Common myeloid progenitor, CD34-positive (primary cell): ENCODE measurements around the gene CELA2A.
"Not testable (repeated sequence)": the region's sequence is repeated elsewhere in the genome, so short reads cannot be mapped to it uniquely, and the experiment has no call there.

Experiments
- CTCF ChIA-PET: fragments of 350-600 bp; sonication (Branson Sonifier 250); formaldehyde crosslinking; loops from one replicate; lab custom pipeline; 2021; ENCODE audit warnings: antibody characterized with exemption; lab: Charles Lee
- POLR2A ChIA-PET: fragments of 350-600 bp; sonication (Branson Sonifier 250); formaldehyde crosslinking; loops from one replicate; lab custom pipeline; 2021; ENCODE audit warnings: antibody characterized with exemption; lab: Charles Lee
- DNase-seq, 3 donors: peaks; one replicate each; pipeline versions ENCODE4 v3.0.0 to v3.0.0-alpha.2; 2013
- H3K27ac ChIP-seq, 2 experiments: 1 replicate in 1 of 2; 2 replicates in 1 of 2; pipeline ENCODE4 v1.7.0; 2013; ENCODE audit warnings: inconsistent platforms in 2 of 2, low read length in 2 of 2, mild to moderate bottlenecking in 2 of 2, low read depth in 1 of 2, moderate library complexity in 1 of 2; ENCODE audit not compliant: severe bottlenecking in 2 of 2, insufficient read depth in 1 of 2, poor library complexity in 1 of 2
- H3K27me3 ChIP-seq, 5 experiments: replicated peaks in 2 of 5; 1 replicate in 3 of 5; 2 replicates in 2 of 5; pipeline versions ENCODE4 v1.6.1 to v1.7.0; 2013; ENCODE audit warnings: low read length in 4 of 5, mild to moderate bottlenecking in 2 of 5, moderate library complexity in 2 of 5, inconsistent platforms in 1 of 5; ENCODE audit not compliant: insufficient read depth in 5 of 5, control insufficient read depth in 4 of 5
- H3K36me3 ChIP-seq, 4 experiments: 1 replicate in 2 of 4; 2 replicates in 2 of 4; pipeline versions ENCODE4 v1.6.1 to v1.7.0; 2013; ENCODE audit warnings: low read length in 3 of 4, control low read depth in 1 of 4, mild to moderate bottlenecking in 1 of 4; ENCODE audit not compliant: control insufficient read depth in 4 of 4, insufficient read depth in 4 of 4
- H3K4me1 ChIP-seq, 4 experiments: 1 replicate in 3 of 4; 2 replicates in 1 of 4; pipeline versions ENCODE4 v1.6.1 to v1.7.1; 2013; ENCODE audit warnings: low read length in 3 of 4, mild to moderate bottlenecking in 3 of 4, control low read depth in 1 of 4, inconsistent platforms in 1 of 4, moderate library complexity in 1 of 4; ENCODE audit not compliant: control insufficient read depth in 4 of 4, insufficient read depth in 4 of 4; ENCODE audit errors: control extremely low read depth in 1 of 4
- H3K4me3 ChIP-seq, 7 experiments: 1 replicate in 4 of 7; 2 replicates in 3 of 7; pipeline versions ENCODE4 v1.5.1 to v1.7.0; 2013; ENCODE audit warnings: mild to moderate bottlenecking in 7 of 7, low read length in 6 of 7, moderate library complexity in 6 of 7, inconsistent platforms in 2 of 7, low read depth in 2 of 7, control low read depth in 1 of 7; ENCODE audit not compliant: insufficient read depth in 4 of 7, control insufficient read depth in 1 of 7; ENCODE audit errors: extremely low read depth in 1 of 7
- H3K9me3 ChIP-seq, 5 experiments: 1 replicate in 4 of 5; 2 replicates in 1 of 5; pipeline versions ENCODE4 v1.6.1 to v1.7.1; 2013; ENCODE audit warnings: low read length in 4 of 5, mild to moderate bottlenecking in 2 of 5, inconsistent platforms in 1 of 5, low read depth in 1 of 5, moderate library complexity in 1 of 5; ENCODE audit not compliant: control insufficient read depth in 4 of 5, insufficient read depth in 2 of 5; ENCODE audit errors: control extremely low read depth in 1 of 5
- WGBS: methylation state at CpG from one replicate; pipeline ENCODE4 v1.1.5; 2013; ENCODE audit not compliant: insufficient coverage; 5-methylcytosine and 5-hydroxymethylcytosine counted together

CELA2A gene

GRCh38 chr1:15513919-15514318 is 57.4 kb downstream of the CELA2A start:
- ChIA-PET POLR2A (interaction anchor here (0.6 to 0.7 kb wide), 2 partner anchors 14 to 172 kb away, joined by 3 read pairs; no protein-coding TSS in a partner anchor), CTCF (no interaction called here)
- Histone ChIP-seq H3K36me3 (peaks cover 3 to 16% (median 4%) of the 10 kb centered on the region in 4 experiments), H3K4me1 (peaks cover 3 to 13% (median 8%) of the 10 kb centered on the region in 4 experiments), H3K27me3 (no peaks in the 10 kb centered on the region), H3K9me3 (no peaks in the 10 kb centered on the region), H3K27ac (no peak overlapping the region), H3K4me3 (no peak overlapping the region)
- DNase-seq = no peak
- WGBS = 100% methylated on average over 2 of the region's 3 CpGs

DNA sequence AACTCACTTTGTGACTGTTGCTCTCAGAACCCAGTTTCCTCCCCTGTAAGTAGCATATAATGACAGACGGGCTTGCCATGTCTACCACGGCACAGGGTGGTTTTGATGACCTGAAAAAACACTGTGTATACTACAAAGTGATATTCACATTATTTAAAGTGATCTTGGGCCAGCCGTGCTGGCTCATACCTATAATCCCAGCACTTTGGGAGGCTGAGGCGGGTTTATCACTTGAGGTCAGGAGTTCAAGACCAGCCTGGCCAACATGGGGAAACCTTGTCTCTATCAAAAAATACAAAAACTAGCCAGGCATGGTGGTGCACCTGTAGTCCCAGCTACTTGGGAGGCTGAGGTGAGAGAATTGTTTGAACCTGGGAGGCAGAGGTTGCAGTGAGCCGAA is 58.0 kb downstream of the CELA2A start:
- not testable (repeated sequence) for H3K9me3 ChIP-seq, H3K27ac ChIP-seq, DNase-seq, H3K27me3 ChIP-seq, H3K4me3 ChIP-seq
- ChIA-PET CTCF (interaction anchor here (2.0 kb wide), 1 partner anchor 15 kb away, joined by 5 read pairs; no protein-coding TSS in a partner anchor), POLR2A (interaction anchor here (0.6 to 0.7 kb wide), 2 partner anchors 14 to 1841 kb away, joined by 4 read pairs; no protein-coding TSS in a partner anchor)
- WGBS = 100% methylated on average over 1 of the region's 5 CpGs
- Histone ChIP-seq H3K4me1 (peaks cover 3 to 11% (median 8%) of the 10 kb centered on the region in 4 experiments), H3K36me3 (peaks cover 3 to 16% (median 4%) of the 10 kb centered on the region in 4 experiments)

GRCh38 chr1:15515022-15515663 is 58.6 kb downstream of the CELA2A start:
- Histone ChIP-seq H3K27ac (peak overlapping the region in 1 of 2 experiments; percentile 47), H3K4me3 (peak overlapping the region in 1 of 7 experiments; percentile 23), H3K9me3 (no peaks in the 10 kb centered on the region), H3K36me3 (peaks cover 3 to 16% (median 4%) of the 10 kb centered on the region in 4 experiments), H3K27me3 (no peaks in the 10 kb centered on the region), H3K4me1 (peaks cover 3 to 11% (median 8%) of the 10 kb centered on the region in 4 experiments)
- peak in 2 of 3 donors; percentile 59 to 69 for DNase-seq
- POLR2A ChIA-PET = interaction anchor here (0.6 to 0.7 kb wide), 2 partner anchors 14 to 1841 kb away, joined by 4 read pairs; no protein-coding TSS in a partner anchor
- CTCF ChIA-PET = interaction anchor here (2.0 kb wide), 1 partner anchor 16 kb away, joined by 5 read pairs; no protein-coding TSS in a partner anchor
- no CpG with 5 or more reads among the region's 2 CpGs for WGBS

DNA sequence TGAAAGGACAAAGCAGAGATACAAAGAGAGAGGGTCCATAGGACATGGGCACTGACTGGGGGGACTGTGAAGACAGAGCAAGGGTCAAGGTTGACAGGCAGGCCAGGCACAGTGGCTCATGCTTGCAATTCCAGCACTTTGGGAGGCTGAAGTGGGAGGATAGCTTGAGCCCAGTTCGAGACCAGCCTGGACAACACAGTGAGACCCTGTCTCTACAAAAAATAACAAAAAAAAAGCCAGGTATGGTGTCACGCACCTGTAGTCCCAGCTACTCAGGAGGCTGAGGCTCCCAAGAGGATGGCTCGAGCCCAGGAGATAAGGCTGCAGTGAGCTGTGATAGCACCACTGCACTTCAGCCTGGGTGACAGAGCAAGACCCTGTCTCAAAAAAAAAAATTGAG is 63.1 kb downstream of the CELA2A start:
- POLR2A ChIA-PET = no interaction called here
- CTCF ChIA-PET = no interaction called here
- WGBS = 100% methylated on average over 3 of the region's 3 CpGs
- peaks cover 6 to 20% (median 13%) of the 10 kb centered on the region in 4 experiments for H3K4me1 ChIP-seq
- DNase-seq = no peak
- no peaks in the 10 kb centered on the region for H3K27me3 ChIP-seq
- H3K36me3 ChIP-seq = peaks cover 0 to 8% (median 1%) of the 10 kb centered on the region in 4 experiments
- no peak overlapping the region for H3K4me3 ChIP-seq
- H3K27ac ChIP-seq = no peak overlapping the region
- no peaks in the 10 kb centered on the region for H3K9me3 ChIP-seq

DNA sequence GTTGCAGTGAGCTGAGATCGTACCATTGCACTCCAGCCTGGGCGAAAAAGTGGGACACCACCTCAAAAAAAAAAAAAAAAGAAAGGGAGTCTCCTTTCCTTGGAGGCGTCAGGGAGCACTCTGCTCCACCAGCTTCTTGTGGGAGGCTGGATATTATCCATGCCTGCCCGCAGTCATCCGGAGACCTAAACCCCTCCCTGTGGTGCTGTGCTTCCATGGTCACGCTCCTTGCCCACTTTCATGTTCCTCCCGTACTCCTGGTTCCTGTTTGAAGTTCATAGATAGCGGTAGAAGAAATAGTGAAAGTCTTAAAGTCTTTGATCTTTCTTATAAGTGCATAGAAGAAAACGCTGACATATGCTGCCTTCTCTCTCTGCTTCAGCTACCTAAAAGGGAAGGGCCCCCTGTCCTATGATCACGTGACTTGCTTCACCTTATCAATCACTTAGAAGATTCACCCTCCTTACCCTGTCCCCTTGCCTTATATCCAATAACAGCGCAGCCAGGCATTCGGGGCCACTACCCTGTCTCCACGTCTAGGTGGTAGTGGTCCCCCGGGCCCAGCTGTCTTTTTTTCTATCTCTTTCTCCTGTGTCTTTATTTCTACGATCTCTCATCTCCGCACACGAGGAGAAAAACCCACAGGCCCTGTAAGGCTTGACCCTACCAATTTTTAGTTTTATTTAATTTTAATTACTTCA is 64.8 kb downstream of the CELA2A start:
- WGBS = over 99% methylated on average over 11 of the region's 17 CpGs
- DNase-seq, H3K4me3 ChIP-seq, POLR2A ChIA-PET, H3K9me3 ChIP-seq, H3K27ac ChIP-seq, CTCF ChIA-PET, H3K36me3 ChIP-seq, H3K27me3 ChIP-seq: not testable (repeated sequence)
- H3K4me1 ChIP-seq = peaks cover 10 to 24% (median 16%) of the 10 kb centered on the region in 4 experiments
